K562 (cell line): ENCODE measurements around the gene RDH5. TPM values are rescaled to one million over a fixed set of nuclear protein-coding genes. Genes with fewer than 3 reads are reported as not detected.

Source experiments
- ARNT ChIP-seq, 2 experiments: fragments of 450-650 bp; IDR thresholded peaks; 2 replicates each; pipeline ENCODE4 v1.6.1; 2016; ENCODE audit warnings: mild to moderate bottlenecking in 1 of 2
- ATF7 ChIP-seq: fragments of 450-650 bp; IDR thresholded peaks from 2 replicates; pipeline ENCODE4 v1.7.1; 2014; ENCODE audit warnings: mild to moderate bottlenecking, moderate library complexity
- C11orf30 ChIP-seq: fragments of 450-650 bp; IDR thresholded peaks from 2 replicates; pipeline ENCODE4 v1.6.1; 2016; ENCODE audit warnings: low read depth, mild to moderate bottlenecking
- MAFG ChIP-seq: fragments of 450-650 bp; conservative IDR thresholded peaks from 2 replicates; pipeline ENCODE4 v1.6.1; 2016; ENCODE audit warnings: missing genetic modification characterization, missing compliant biosample characterization
- MXI1 ChIP-seq: IDR thresholded peaks from 2 replicates; pipeline ENCODE4 v1.6.1; 2011; ENCODE audit warnings: low read depth, mild to moderate bottlenecking, improper control_type of control experiment, low read length
- NCOA1 ChIP-seq: fragments of 450-650 bp; IDR thresholded peaks from 2 replicates; pipeline ENCODE4 v1.6.1; 2016; ENCODE audit warnings: low read depth
- PHF8 ChIP-seq: fragments of 200-600 bp; sonication (generic); IDR thresholded peaks from 2 replicates; pipeline ENCODE4 v1.6.1; 2012; ENCODE audit warnings: mixed run types, mild to moderate bottlenecking, inconsistent platforms, low read length, moderate library complexity, borderline replicate concordance
- SIN3B ChIP-seq: fragments of 450-650 bp; IDR thresholded peaks from 2 replicates; pipeline ENCODE4 v1.6.1; 2017; ENCODE audit warnings: low read depth, mild to moderate bottlenecking, moderate library complexity
- SP1 ChIP-seq: sonication (generic); formaldehyde crosslinking; IDR thresholded peaks from 2 replicates; pipeline ENCODE4 v1.8.1; 2022; ENCODE audit warnings: mild to moderate bottlenecking, missing genetic modification reagents
- SRF ChIP-seq, 2 experiments: fragments of 250-450, 450-650 bp in 1 of 2; sonication (Bioruptor Pico) in 1 of 2; sonication (generic) in 1 of 2; formaldehyde crosslinking; IDR thresholded peaks; 2 replicates each; pipeline versions ENCODE4 v1.5.0 to v1.5.1; 2020 to 2022; ENCODE audit warnings: mild to moderate bottlenecking in 1 of 2, missing genetic modification reagents in 1 of 2
- WHSC1 ChIP-seq: IDR thresholded peaks from one replicate; pipeline ENCODE4 v1.6.1; 2012; ENCODE audit warnings: low read length, control low read depth, inconsistent platforms
- ZNF316 ChIP-seq: fragments of 450-650 bp; IDR thresholded peaks from 2 replicates; pipeline ENCODE4 v1.6.1; 2016
- ZNF77 ChIP-seq: fragments of 250-450 bp; sonication (Bioruptor Pico); IDR thresholded peaks from 2 replicates; pipeline ENCODE4 v1.5.0; 2020
- polyA plus RNA-seq, 8 experiments: library from polyadenylated mRNA; depleted of rRNA in 4 of 8; stranded (reverse) in 5 of 8; unstranded in 3 of 8; fragments of >200 nt; fragmentation: Nextera tagmentation in 2 of 8; fragmentation: Illumina TruSeq in 1 of 8; extraction: Ambion mirVana in 2 of 8; extraction: Trizol in 1 of 8; gene quantifications; 2 replicates each; pipeline versions ENCODE4 v1.2.1 to v1.2.3, GENCODE V29; 2011 to 2014; ENCODE audit warnings: inconsistent platforms in 1 of 8, missing spikeins in 1 of 8
- total RNA-seq, 7 experiments: library from RNA; depleted of rRNA in 6 of 7; stranded (reverse); fragments of >200 nt in 6 of 7; fragmentation: Illumina TruSeq in 2 of 7; extraction: Trizol in 2 of 7; gene quantifications; 2 replicates each; pipeline versions ENCODE4 v1.2.1 to v1.2.3, GENCODE V29; 2011 to 2021; ENCODE audit warnings: low replicate concordance in 1 of 7
- TF ChIP-seq, protein P1 (sequence below): fragments of 450-650 bp; IDR thresholded peaks from 2 replicates; pipeline ENCODE4 v1.6.1; 2016
- TF ChIP-seq, protein P2 (sequence below), 2 experiments: fragments of 450-650 bp; IDR thresholded peaks; 2 replicates each; pipeline ENCODE4 v1.6.1; 2018; ENCODE audit warnings: mild to moderate bottlenecking in 2 of 2, low read depth in 1 of 2; ENCODE audit not compliant: partially characterized antibody in 2 of 2
- TF ChIP-seq, protein P3 (sequence below): IDR thresholded peaks from 2 replicates; pipeline ENCODE4 v1.6.1; 2016; ENCODE audit warnings: missing genetic modification characterization, missing compliant biosample characterization
- TF ChIP-seq, protein P4 (sequence below): fragments of 250-450 bp; sonication (Bioruptor Pico); IDR thresholded peaks from 2 replicates; pipeline ENCODE4 v1.5.0; 2021
- TF ChIP-seq, protein P5 (sequence below): fragments of 450-650 bp; formaldehyde crosslinking; IDR thresholded peaks from 2 replicates; pipeline ENCODE4 v1.4.0; 2020; ENCODE audit warnings: mild to moderate bottlenecking, moderate library complexity

Gene RDH5
- total and polyA plus RNA-seq, 9 of the 15 experiments (the other 6 are each of a cell fraction or from before 2014, with no cell fraction given), result 0.28 to 2.0 (median 1.1) TPM; not detected in 1

DNA sequence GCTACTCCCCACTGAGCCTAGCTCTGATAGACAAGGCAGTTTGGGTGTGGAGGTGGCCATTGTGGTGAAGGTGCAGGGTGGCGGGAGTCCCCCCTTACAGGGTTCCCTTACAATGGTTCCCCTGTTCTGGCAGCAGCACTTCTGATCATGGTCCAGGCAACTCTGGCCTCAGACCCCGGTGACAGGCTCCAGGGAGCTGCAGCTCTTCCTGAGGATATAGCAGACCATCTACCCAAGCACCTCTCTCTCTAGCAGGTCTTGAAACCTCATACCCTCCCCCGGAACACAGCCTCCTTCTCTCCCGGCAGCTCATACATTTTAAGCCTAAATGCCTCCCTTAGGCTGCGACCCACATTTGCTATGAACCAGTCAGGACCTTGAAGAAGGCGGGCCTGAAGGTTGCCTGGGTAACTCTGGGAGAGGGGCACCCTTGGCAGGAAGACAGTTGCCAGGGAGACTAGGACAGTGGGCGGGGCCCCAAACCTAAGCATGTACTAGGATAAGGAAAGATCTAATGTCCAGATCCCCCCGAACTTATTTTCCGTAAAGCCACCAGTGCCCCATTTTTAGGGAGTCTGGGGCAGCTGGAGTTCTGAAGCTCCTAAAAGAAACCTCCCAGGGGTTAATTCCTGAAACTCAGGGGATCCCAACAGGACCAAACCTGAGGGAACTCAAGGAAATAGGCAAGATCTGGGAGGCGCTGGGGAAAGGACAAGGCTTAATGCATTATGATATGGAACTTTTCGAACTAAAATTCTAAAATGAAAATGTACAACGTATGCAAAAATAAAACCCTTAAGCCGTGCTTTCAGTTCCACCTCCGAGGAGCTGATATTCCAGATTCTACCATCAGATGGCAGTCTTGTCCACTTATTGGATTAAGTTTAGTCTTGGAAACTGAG, 18.2 kb downstream of the RDH5 start (continued):
- TF ChIP-seq SIN3B, result 0 out of 2 replicates have a peak, but pooled peaks have one; percentile 26
- TF ChIP-seq, protein P1, sequence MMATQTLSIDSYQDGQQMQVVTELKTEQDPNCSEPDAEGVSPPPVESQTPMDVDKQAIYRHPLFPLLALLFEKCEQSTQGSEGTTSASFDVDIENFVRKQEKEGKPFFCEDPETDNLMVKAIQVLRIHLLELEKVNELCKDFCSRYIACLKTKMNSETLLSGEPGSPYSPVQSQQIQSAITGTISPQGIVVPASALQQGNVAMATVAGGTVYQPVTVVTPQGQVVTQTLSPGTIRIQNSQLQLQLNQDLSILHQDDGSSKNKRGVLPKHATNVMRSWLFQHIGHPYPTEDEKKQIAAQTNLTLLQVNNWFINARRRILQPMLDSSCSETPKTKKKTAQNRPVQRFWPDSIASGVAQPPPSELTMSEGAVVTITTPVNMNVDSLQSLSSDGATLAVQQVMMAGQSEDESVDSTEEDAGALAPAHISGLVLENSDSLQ, result peak; percentile 85
- no peak for TF ChIP-seq ZNF77 (CRISPR knock-in tag)
- no peak for TF ChIP-seq SRF (CRISPR knock-in tag; IDR thresholded peaks at IDR 0.05)
- peak; percentile 98 for TF ChIP-seq ZNF316
- TF ChIP-seq, protein P2, sequence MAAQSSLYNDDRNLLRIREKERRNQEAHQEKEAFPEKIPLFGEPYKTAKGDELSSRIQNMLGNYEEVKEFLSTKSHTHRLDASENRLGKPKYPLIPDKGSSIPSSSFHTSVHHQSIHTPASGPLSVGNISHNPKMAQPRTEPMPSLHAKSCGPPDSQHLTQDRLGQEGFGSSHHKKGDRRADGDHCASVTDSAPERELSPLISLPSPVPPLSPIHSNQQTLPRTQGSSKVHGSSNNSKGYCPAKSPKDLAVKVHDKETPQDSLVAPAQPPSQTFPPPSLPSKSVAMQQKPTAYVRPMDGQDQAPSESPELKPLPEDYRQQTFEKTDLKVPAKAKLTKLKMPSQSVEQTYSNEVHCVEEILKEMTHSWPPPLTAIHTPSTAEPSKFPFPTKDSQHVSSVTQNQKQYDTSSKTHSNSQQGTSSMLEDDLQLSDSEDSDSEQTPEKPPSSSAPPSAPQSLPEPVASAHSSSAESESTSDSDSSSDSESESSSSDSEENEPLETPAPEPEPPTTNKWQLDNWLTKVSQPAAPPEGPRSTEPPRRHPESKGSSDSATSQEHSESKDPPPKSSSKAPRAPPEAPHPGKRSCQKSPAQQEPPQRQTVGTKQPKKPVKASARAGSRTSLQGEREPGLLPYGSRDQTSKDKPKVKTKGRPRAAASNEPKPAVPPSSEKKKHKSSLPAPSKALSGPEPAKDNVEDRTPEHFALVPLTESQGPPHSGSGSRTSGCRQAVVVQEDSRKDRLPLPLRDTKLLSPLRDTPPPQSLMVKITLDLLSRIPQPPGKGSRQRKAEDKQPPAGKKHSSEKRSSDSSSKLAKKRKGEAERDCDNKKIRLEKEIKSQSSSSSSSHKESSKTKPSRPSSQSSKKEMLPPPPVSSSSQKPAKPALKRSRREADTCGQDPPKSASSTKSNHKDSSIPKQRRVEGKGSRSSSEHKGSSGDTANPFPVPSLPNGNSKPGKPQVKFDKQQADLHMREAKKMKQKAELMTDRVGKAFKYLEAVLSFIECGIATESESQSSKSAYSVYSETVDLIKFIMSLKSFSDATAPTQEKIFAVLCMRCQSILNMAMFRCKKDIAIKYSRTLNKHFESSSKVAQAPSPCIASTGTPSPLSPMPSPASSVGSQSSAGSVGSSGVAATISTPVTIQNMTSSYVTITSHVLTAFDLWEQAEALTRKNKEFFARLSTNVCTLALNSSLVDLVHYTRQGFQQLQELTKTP (IDR thresholded peaks at IDR 0.05; ENCODE audit: low read depth in 1 of 2, partially characterized antibody in 2 of 2), result peak in 1 of 2 experiments; percentile 93
- TF ChIP-seq ARNT (IDR thresholded peaks at IDR 0.05), result 0 out of 4 replicates have a peak, but pooled peaks of 1 of the 2 experiments have one; percentile 39
- TF ChIP-seq ATF7, result 0 out of 2 replicates have a peak, but pooled peaks have one; percentile 12
- 0 out of 2 replicates have a peak, but pooled peaks have one; percentile 25 for TF ChIP-seq MXI1
- TF ChIP-seq, protein P3, sequence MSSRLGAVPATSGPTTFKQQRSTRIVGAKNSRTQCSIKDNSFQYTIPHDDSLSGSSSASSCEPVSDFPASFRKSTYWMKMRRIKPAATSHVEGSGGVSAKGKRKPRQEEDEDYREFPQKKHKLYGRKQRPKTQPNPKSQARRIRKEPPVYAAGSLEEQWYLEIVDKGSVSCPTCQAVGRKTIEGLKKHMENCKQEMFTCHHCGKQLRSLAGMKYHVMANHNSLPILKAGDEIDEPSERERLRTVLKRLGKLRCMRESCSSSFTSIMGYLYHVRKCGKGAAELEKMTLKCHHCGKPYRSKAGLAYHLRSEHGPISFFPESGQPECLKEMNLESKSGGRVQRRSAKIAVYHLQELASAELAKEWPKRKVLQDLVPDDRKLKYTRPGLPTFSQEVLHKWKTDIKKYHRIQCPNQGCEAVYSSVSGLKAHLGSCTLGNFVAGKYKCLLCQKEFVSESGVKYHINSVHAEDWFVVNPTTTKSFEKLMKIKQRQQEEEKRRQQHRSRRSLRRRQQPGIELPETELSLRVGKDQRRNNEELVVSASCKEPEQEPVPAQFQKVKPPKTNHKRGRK, result no peak
- TF ChIP-seq PHF8, result peak; percentile 21; the same call in 1 of the 2 replicates
- TF ChIP-seq, protein P4, sequence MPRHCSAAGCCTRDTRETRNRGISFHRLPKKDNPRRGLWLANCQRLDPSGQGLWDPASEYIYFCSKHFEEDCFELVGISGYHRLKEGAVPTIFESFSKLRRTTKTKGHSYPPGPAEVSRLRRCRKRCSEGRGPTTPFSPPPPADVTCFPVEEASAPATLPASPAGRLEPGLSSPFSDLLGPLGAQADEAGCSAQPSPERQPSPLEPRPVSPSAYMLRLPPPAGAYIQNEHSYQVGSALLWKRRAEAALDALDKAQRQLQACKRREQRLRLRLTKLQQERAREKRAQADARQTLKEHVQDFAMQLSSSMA, result no peak
- no peak for TF ChIP-seq WHSC1
- TF ChIP-seq NCOA1, result no peak
- TF ChIP-seq MAFG (tag), result peak; percentile 91
- TF ChIP-seq, protein P5, sequence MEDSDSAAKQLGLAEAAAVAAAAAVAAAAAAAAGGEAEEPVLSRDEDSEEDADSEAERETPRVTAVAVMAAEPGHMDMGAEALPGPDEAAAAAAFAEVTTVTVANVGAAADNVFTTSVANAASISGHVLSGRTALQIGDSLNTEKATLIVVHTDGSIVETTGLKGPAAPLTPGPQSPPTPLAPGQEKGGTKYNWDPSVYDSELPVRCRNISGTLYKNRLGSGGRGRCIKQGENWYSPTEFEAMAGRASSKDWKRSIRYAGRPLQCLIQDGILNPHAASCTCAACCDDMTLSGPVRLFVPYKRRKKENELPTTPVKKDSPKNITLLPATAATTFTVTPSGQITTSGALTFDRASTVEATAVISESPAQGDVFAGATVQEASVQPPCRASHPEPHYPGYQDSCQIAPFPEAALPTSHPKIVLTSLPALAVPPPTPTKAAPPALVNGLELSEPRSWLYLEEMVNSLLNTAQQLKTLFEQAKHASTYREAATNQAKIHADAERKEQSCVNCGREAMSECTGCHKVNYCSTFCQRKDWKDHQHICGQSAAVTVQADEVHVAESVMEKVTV (CRISPR knock-in tag), result peak; percentile 85
- peak; percentile 95 for TF ChIP-seq C11orf30
- TF ChIP-seq SP1, result peak; percentile 73
